ENCODE measurements around the gene TANGO2.

The TANGO2 gene

DNA sequence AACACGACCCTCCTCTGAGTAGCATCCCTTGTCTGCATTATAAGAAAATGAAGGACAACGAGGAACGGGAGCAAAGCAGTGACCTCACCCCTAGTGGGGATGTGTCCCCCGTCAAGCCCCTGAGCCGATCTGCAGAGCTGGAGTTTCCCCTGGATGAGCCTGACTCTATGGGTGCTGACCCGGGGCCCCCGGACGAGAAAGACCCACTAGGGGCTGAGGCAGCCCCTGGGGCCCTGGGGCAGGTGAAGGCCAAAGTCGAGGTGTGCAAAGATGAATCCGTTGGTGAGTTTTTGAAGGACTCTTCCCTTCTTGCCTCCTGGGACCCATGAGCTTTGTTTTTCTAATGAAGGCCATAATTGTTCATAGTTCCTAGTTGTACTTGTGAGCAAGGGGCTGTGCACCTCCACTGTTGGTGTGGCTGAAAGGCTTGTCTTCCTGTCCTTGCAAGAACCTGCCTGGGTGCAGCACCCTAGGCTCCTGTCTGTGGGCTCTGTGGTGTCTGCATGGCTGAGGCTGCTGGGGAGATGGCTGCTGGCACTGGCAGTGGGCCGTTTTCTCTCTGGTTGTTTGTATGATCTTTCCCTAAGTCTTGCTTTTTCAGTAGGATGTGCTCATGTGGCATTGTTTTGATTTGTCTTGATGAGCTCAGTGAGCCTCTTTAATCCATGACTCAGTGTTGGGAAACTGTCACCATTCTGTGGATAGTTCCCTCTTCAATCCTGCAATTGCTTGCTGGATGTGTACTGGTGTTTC lies 69.2 kb downstream of the TANGO2 start:
- DNase-seq = no peak

DNA sequence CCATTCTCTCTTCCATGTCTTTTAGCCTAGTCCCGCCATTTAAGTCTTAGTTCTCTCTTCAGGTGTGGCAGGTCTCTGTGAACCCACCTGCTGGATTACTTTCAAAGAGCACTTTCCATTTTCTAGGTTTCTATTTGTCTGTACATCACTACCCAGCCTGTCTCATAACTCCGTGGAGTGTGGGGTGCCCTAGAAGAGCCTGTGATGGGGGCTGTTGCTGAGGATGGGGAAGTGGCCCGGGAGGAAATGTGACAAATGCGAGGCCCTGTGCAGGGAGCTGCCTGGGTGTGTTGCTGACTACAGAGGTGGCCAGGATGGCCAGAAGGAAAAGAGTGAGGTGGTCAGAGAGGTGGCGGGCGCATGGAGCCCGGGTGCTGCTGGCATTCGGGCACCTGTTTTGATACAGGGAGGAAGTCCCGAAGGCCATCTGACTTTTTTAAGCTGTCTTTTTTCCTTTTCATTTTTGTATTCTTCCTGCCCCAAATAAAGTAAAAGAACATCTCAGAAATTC lies 69.9 kb downstream of the TANGO2 start:
- DNase-seq = no peak

DNA sequence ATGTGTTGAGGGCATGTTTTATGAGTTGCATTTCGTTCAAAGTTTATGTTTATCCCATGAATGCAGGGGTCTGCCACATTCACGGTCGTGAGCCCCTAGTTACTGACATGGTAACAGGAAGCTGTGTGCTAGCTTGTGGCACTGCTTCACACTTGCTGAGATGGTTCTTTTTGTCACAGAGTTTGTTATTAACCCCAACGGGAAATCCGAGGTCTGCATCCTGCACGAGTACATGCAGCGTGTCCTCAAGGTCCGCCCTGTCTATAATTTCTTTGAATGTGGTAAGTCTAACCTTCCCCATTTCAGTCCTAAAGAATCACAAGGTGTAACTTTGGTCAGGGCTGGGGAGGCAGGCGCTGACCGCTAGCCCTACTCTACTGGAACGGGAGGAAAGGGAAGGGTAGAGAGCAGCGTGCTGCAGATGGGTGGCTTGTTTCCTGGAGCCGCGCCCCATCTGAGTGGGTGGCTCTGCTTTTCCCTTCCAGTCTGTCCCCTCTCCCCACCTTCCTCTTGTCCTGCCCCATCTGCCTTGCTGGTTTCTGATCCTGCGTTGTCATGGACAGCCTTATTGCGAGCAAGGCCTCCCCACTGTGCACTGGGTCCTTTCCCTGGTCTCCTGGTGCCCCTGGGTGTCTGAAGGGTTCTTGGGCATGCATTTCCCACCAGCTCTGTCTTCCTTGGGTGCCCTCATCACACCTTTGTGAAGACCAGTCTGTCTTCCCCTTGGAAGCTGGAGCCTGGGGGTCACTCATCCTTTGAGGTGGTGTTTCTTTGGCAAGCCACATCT lies 71.0 kb downstream of the TANGO2 start:
- no peak for DNase-seq

DNA sequence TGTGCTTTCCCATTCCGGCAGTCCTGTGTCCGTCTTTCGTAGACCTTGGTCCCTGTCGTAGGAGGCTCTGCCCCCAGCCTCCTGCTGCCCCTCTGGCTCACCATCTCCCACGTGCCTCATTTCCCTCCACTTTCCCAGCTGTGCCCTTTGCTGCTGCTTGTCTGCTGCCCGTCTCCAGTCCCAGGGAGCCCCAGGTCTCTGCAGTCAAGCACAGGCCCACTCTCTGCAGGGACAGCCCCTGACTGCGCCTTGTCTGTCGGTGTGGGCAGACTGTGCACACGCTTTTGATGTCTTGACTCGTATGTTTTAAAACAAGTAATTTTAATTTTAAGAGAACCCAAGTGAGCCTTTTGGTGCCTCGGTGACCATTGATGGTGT lies 71.6 kb downstream of the TANGO2 start:
- no peak for DNase-seq

DNA sequence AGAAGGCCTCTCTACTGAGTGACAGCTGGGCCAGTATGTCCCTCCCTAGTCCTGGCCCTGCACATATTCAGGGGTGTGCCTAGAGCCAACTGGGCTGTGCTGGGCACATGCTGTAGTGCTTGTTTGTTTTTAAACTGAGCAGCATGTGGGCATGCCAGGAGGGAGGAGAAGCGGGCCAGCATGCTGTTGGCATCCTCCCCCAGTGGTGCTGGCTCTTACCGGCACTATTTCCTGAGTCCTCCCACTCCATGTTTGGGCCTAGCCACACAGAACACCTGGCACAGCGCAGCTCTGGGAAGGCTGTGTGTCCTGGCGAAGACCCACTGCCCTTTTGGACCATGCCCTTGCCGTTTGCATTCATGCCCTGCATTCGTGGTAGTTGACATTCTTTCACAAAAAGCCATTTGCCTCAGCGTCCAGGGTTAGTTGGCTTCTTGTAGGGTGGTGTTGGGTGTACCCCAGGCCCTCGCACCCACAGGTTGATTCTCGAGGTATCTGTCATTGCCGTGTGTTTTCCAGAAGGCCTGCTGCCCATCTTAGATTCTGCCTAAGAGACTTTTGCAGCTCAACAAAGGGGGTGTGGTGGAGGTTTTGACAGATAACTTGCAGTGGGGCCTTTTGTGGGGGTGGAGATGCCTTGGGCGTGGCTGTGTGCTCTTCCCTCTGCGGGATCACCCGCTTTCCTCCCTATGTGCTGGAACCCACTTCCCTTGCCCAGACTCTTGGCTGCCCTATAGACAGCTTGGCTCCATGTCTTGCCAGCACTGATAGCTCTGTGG lies 72.7 kb downstream of the TANGO2 start:
- no peak for DNase-seq

DNA sequence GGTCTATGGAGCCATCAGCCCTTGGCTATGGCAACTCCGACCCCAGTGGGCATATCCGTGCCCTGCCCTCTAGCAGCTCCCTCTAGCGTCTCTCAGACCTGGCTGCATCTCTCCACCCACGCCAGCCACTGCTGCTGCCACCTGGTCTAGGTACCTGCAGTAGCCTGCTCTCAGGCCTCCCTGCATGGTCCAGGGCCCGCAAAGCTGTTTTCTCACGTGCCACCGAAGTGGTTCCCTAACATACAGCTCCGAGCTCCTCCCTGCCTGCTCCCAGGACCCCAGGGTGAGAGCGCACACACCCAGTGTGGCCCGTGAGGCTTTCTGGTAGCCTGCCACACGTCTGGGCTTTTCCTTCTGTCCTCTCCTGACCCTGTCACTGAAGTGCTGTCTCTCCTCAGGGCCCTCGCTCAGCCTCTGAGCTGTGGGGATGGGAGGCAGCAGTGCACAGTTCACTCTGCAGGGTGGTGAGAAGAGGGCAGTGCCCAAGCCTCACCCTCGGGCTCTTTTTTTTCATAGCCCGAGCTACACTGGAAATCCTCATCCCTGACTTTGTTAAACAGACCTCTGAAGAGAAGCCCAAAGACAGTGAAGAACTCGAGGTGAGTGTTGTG lies 73.4 kb downstream of the TANGO2 start:
- no peak for DNase-seq

DNA sequence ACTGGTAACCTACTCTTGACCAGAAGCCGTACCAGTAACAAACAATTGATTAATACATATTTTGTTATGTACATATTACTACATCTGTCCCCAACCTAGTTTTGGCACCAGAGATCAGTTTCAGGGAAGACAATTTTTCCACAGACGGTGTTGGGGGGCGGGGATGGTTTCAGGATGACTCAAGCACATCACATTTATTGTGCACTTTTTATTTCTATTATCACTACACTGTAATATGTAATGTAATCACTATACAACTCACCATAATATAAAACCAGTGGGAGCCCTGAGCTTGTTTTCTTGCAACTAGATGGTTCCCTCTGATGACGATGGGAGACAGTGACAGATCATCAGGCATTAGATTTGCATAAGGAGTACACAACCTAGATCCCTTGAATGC lies 74.6 kb downstream of the TANGO2 start:
- no peak for DNase-seq

DNA sequence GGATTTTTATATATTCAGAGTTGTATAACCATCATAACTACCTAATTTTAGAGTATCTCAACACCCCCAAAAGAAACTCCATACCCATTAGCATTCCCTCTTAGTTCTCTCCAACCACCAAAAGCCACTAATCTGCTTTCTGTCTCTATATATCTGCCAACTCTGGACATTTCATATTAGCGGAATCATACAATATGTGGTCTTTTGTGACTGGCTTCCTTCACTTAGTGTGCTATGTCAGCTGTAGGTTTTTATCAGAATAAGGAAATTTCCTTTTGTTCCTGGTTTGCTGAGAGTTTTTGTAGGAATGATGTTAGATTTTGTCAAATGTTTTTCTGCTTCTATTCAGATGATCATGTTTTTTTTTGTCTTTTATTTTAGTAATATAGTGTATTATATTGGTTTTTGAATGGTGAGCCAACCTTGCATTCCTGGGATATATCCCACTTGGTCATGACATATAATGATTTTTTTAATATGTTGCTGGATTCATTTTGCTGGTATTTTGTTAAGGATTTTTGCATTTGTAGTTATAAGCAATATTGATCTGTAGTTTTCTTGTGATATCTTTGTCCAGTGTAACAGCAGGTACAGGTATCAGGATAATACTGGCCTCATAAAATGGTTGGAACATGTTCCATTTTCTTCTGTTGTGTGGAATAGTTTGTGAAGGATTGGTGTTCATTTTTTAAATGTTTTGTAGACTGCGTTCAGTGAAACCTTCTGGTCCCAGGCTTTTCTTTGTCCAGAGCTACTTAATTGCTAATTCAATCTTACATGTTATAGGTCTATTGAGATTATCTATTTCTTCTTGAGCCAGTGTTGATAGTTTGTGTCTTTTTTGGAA lies 75.9 kb downstream of the TANGO2 start:
- no peak for DNase-seq

DNA sequence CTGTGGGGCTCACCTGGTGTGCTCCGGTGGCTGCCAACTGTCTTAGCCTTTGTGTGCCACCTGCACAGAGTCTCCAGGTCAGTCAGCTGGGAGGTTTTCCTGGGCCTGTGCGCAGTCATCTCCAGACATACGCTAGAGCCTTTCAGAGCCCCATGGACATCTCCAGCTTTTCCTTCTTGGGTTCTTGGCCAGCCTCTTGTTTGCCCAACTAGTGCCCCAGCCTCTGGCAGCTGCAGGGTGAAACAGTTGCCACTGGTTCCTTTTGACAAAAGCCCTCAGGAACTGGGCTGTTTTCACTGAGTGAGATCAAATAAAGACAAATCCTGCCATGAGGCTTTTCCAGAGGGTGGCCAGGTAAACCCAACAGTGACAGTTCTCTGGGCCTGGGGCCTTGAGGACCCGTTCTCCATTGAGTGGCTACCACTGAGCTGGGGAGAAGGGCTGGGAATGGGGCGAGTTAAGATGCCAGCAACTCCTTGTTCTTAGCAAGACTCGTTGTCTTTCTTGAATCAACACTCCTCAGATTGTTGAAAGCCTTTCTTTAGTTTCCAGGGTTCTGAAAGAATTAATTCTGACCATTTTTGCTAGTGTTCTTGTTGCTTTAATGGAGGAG lies 78.3 kb downstream of the TANGO2 start:
- no peak for DNase-seq

DNA sequence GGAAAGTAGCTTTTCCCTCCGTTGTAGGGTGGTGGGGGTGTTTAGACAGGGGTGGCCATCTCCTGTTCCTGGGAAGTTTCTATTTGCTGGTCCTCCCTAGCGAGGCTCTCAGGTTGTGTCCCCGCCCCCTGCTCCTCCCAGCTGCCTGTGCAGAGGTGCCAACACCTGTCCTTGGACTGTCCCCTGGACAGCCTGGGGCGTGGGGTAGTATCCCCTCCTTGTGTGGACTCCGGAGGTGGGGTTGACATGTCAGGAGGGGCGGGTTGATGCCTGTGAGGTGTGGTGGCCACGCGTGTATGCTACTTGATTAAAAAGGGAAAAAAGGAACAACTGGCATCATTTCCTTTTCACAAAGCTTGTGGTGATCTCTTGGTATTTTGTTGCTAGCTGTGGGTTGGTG lies 80.7 kb downstream of the TANGO2 start:
- DNase-seq = no peak

DNA sequence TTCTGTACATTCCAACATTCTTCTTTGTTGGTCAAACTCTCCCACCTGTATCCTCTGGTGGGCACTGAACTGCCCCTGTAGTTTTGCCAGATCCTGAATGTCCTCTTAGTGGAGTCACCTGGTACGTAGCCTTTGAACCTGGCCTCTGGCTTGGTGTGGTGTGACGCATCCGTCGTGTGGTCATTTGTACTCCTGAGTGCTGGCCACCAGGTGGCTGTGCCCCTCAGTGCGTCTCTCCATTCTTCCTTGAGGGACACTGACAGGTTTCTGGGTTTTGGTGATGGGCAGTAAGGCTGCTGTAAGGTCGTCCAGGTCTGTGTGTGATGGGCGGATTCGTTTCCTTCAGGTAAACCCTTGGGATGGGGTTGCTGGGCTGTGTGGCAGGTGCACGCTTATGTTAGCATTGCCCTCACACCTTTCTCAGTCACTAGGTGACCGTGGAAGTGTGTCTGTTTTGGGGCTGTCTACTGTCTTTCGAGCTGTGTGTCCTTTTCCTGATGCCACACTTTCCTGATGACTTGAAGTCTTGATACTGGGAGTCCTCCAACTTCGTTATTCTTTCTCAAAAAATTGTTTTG lies 81.4 kb downstream of the TANGO2 start:
- no peak for DNase-seq

DNA sequence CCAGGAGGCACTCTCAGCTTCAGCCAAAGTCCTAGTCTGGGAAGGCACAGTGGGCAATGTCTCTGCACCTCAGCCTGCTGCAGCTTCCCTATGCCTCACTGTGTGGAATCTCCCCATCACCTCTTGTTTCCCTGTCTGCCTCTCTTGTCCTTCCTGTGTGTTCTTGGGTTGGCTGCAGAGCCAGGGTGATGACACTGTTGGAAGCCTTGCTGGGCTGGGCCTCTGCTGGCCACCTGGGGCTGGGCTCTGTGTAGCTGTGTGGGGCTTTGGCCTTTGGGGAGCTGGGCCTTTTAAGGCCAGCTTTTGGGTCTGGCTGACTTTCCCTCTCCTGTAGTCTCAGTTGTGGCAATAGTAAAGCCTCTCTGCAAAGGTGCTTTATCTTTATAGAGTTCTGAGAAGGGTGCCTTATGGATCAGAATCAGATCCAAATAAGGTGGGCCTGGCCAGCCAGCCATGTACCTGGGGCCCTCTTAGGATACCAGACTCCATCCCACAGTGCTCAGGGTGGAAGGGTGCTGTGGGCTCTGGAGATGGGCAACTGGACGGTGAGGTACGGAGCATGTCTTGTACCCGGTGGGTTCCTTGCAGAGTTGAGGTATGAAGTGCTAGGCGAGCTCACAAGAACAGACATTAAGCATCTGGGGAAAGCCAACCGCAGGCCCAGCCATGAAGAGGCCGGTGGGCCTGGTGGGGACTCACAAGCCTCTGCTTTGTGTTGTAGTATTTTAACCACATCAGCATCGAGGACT lies 84.7 kb downstream of the TANGO2 start:
- DNase-seq = no peak

DNA sequence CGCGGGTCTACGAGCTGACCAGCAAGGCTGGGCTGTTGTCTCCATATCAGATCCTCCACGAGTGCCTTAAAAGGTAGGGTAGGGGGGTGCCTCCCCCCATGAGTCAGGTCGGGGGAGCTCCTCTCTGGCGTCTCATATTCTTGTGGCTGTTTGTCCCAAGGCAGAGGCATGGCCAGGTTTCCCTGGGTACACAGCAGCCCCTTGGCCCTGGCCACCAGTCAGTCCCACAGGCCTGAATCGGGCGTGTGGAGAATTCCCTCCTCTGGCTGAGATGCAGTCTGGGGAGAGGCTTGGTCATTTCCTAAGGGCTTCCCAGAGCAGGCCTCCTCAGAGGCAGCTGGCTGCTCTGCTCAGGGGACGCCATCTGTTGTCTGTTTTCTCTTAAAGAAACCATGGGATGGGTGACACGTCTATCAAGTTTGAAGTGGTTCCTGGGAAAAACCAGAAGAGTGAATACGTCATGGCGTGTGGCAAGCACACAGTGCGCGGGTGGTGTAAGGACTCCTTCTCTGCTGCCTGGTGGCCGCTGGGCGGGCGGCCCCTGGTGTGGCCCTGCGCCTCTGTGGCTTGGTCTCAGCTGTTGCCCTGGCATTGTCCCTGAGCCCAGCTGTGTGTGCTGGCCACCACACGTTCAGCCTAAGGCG lies 85.4 kb downstream of the TANGO2 start:
- no peak for DNase-seq

DNA sequence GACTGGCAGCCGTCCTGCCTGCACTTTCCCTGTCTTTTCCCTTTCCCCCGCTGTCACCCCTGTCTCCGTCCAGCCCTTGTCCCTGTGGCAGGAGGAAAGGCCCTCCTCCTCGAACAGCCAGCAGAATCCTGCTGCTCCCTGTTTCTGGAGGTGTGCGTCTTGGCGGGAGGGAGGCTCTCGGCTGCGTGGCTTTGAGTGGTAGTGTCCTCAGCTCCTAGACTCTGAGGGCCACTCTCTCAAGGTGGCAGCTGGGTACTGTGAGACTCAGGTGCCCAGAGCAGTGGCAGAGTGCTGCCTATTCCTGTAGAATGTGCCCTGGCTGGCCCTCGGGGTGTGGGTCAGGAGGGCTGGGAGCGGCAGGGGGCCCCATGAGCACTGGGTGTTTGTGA lies 85.9 kb downstream of the TANGO2 start:
- DNase-seq = no peak

DNA sequence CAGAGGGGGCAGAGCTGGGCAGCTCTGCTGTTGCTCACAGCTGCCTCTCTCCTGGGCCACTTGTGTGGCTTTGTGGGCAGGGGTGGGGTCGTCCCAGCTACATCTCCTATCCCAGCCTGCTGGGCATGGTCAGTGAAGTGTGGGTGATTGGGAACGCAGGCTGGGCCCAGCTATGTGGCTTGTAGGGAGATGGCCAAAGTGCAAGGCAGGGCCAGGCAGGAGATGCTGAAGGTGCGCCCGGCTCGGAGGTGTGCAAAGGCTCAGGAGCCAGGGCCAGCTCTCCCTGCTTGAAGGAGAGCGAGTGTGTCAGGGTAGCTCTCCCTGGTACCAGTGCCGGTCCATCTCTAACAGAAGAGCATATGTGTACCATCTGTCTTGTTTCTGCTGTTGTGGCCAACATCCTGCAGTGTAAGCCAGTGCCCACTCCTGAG lies 86.6 kb downstream of the TANGO2 start:
- no peak for DNase-seq

DNA sequence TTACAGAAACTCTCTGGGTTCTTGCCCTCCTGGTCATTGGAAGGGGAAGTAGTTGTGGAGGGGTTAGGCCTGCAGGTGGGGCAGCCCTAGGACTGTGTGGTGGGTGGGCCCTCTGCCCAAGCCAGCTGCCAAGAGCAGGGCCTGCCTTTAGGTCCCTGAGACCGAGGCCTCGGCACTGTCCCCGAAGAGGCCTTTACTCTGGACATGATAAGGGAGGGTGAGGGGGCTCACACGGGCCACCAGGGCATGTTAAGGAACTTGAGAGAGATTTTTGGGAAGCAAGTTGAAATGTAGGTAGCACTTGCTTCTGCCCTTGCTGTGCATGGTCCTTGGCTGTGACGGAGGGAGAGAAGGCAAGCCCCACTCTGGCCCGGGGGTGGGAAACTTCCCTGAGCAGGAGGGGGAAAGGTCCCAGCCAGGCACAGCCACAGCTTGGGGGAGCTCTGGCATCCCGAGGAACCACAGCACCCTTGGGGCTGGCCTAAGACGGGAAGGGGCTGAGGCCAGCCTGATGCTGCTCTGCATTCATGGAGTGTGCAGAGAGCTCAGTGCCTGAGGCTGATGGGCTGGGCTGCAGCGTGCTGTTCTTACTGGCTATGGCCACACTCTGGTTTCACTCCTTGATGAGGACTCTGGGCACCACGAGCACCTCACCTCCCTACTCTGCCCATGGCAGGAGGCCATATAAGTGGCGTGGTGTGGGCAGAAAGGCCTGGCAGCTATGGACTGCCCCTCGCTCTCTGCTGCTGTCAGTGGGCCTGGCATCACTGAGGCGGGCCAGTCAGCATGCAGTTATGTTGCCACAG lies 87.2 kb downstream of the TANGO2 start:
- no peak for DNase-seq

DNA sequence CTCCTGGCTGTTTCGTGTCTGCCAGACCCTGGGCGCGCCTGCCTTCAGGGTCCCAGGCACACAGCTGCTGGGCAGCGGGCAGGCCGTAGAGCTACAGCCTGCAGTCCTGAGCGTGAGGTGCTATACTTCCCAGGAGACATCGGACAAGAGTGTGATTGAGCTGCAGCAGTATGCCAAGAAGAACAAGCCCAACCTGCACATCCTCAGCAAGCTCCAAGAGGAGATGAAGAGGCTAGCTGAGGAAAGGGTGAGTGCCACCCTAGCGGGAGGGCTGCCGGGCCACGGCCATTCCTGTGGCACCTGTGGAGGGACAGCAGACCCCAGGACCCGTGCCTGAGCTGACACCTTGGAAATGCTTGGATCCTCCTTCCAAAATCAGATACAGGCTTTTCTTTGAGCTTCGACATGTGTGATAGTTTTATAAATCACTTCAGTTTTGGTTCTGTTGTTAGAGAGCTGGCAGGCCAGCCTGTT lies 87.9 kb downstream of the TANGO2 start:
- no peak for DNase-seq

DNA sequence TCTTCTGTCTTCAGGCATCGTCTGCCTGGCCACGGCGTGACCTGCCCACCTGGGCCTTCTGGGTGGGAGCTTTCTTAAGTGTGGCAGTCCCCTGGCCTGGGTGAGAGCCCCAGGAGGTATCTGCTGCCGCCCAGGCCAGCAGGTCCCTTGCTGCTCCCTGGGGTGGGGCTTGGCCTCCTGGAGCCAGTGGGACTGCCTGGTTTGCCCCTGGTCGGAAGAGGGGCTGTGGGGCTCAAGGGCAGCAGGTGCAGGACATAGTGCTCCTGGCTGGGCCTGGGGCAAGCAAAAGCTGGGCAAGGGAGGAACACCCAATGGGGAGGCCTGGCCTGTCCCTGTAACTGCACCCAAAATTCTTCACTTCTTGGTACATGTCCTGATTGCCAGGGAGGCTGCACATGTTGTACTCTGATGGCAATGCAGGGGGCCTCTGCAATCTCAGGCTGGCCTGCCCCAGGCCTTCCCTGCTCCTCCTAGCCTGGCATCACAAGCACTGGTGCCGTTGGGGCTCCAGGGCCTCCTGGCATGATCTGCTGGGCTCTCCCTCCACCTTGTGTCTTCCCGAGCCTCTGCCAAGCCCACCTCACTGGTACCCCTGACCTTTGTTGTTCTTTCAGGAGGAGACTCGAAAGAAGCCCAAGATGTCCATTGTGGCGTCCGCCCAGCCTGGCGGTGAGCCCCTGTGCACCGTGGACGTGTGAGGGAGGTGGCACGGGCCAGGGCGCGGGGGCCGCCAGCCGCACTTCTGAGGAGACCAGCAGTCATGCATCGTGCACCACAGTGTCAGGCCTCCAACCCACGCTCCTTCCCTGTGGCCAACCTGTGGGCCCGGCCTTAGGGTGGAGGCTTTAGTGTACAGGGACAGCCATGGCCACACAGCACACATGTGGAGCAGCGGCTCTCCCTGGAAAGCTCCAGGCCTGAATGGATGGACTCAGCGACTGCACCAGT lies 88.8 kb downstream of the TANGO2 start:
- DNase-seq = no peak
